Stomach (tissue), 9 donors: ENCODE results near the gene HELQ. TPM values are rescaled to one million over a fixed set of nuclear protein-coding genes. Genes with fewer than 3 reads are reported as not detected.

ENCODE experiments used
- DNase-seq, 2 donors: peaks; one replicate each; pipeline versions ENCODE4 v3.0.0 to v3.0.0-alpha.2; 2013 to 2019
- H3K27ac ChIP-seq, 5 donors: fragments of 200-600 bp in 4 of 5; sonication (generic) in 4 of 5; one replicate each; pipeline ENCODE4 v1.5.1; 2013 to 2019; ENCODE audit warnings: mild to moderate bottlenecking in 1 of 5, moderate library complexity in 1 of 5
- H3K27me3 ChIP-seq, 3 donors: fragments of 200-600 bp; sonication (generic); one replicate each; pipeline ENCODE4 v1.5.1; 2017 to 2019; ENCODE audit warnings: mixed run types in 1 of 3
- H3K36me3 ChIP-seq, 4 donors: fragments of 200-600 bp; sonication (generic); 1 replicate in 3 of 4; 2 replicates in 1 of 4; pipeline ENCODE4 v1.5.1; 2016 to 2019
- H3K4me1 ChIP-seq, 4 donors: fragments of 200-600 bp; sonication (generic); one replicate each; pipeline ENCODE4 v1.5.1; 2016 to 2019
- H3K4me3 ChIP-seq, 4 donors: fragments of 200-600 bp; sonication (generic) in 3 of 4; one replicate each; pipeline ENCODE4 v1.5.1; 2016 to 2019; ENCODE audit warnings: mild to moderate bottlenecking in 1 of 4
- H3K9me3 ChIP-seq, 4 donors: fragments of 200-600 bp; sonication (generic); one replicate each; pipeline ENCODE4 v1.5.1; 2016 to 2019
- CTCF ChIP-seq, 7 experiments: fragments of 450-650 bp in 4 of 7; fragments of 200-600 bp in 3 of 7; sonication (generic) in 3 of 7; IDR thresholded peaks; one replicate each; pipeline ENCODE4 v1.5.1; 2016 to 2019; ENCODE audit warnings: antibody characterized with exemption in 7 of 7, control low read depth in 2 of 7, mild to moderate bottlenecking in 1 of 7
- EP300 ChIP-seq: sonication (generic); formaldehyde crosslinking; IDR thresholded peaks from one replicate; pipeline ENCODE4 v1.6.1; 2017; ENCODE audit warnings: antibody characterized with exemption
- POLR2A ChIP-seq, 4 donors: fragments of 450-650 bp; IDR thresholded peaks; one replicate each; pipeline ENCODE4 v1.6.1; 2016; ENCODE audit warnings: antibody characterized with exemption in 4 of 4, control low read depth in 2 of 4, mild to moderate bottlenecking in 1 of 4, moderate library complexity in 1 of 4
- POLR2AphosphoS5 ChIP-seq, 3 donors: sonication (generic); formaldehyde crosslinking; IDR thresholded peaks; one replicate each; pipeline ENCODE4 v1.6.1; 2016; ENCODE audit warnings: antibody characterized with exemption in 3 of 3
- WGBS, 5 donors: extraction: QIAGEN DNeasy Blood & Tissue Kit in 3 of 5; methylation state at CpG; one replicate each; pipeline versions ENCODE4 v1.1.5 to v1.1.7; 2013 to 2018; 5-methylcytosine and 5-hydroxymethylcytosine counted together
- intact Hi-C: fragments of 100-400 bp; cut with DNase I; formaldehyde crosslinking; loops from one replicate; pipeline ENCODE4 v1.15.1; 2023; ENCODE audit warnings: low total_unique reads
- polyA plus RNA-seq, 3 donors: library from polyadenylated mRNA; stranded (reverse); fragments of 200-250 nt; gene quantifications; one replicate each; pipeline ENCODE4 v1.2.3, GENCODE V29; 2013
- total RNA-seq, 5 donors: library from RNA; depleted of rRNA; stranded (reverse); fragments of >200 nt; gene quantifications; one replicate each; pipeline versions ENCODE4 v1.1.0 to v1.2.3, GENCODE V29; 2014 to 2016
- donor health status: healthy with polysubstance abuse.
- donor health status: Bipolar disorder and iron deficiency.
- donor health status: healthy.

HELQ gene
- total and polyA plus RNA-seq, 8 donors: 5.0 to 26.8 (median 14.2) TPM

- Histone ChIP-seq H3K27ac (no peak overlapping the region), H3K36me3 (no peaks in the 10 kb centered on the region), H3K9me3 (no peaks in the 10 kb centered on the region), H3K4me3 (no peak overlapping the region), H3K27me3 (no peaks in the 10 kb centered on the region), H3K4me1 (peaks cover 0 to 13% (median 0%) of the 10 kb centered on the region in 4 donors)
- intact Hi-C loops: no loop called here
- WGBS, 5 donors: 70 to 84% (median 78%) methylated on average over 8 of the region's 8 CpGs
- TF ChIP-seq CTCF (IDR thresholded peaks at IDR 0.05) (no peak), EP300 (no peak), POLR2A (IDR thresholded peaks at IDR 0.05) (no peak), POLR2AphosphoS5 (IDR thresholded peaks at IDR 0.05) (no peak)
- no peak for DNase-seq
Observed at GRCh38 chr4:83389756-83390505, 65.7 kb downstream of the HELQ start.

- 81 to 87% (median 87%) methylated on average over 8 of the region's 8 CpGs for WGBS, 5 donors
- H3K4me3 ChIP-seq: no peak overlapping the region
- no peak overlapping the region for H3K27ac ChIP-seq
- no peaks in the 10 kb centered on the region for H3K36me3 ChIP-seq
- no peaks in the 10 kb centered on the region for H3K27me3 ChIP-seq
- no peak for DNase-seq
- H3K9me3 ChIP-seq: no peaks in the 10 kb centered on the region
- intact Hi-C loops: no loop called here
- H3K4me1 ChIP-seq: peaks cover 0 to 13% (median 0%) of the 10 kb centered on the region in 4 donors
- TF ChIP-seq POLR2AphosphoS5 (IDR thresholded peaks at IDR 0.05) (no peak), POLR2A (IDR thresholded peaks at IDR 0.05) (no peak), CTCF (IDR thresholded peaks at IDR 0.05) (no peak), EP300 (no peak)
Observed at GRCh38 chr4:83389037-83389720, 66.4 kb downstream of the HELQ start.

DNA sequence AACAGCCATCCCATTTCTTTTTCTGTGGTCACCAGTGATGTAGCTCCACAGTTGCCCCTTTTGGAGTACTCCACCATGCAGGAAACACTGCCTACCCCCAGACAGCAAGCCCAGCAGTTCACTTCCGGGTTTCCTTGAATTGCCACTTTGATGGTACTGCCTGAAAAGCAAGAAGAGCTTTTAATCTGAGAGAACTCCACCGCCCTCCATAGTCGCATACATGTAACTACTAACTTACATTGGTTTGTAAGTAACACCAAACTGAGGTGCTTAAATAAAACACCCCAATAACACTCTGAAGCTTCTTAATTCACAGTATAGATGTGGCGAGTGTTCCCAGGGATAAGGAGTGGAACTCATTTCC lies 67.3 kb downstream of the HELQ start:
- Histone ChIP-seq H3K4me3 (no peak overlapping the region), H3K9me3 (no peaks in the 10 kb centered on the region), H3K4me1 (peaks cover 0 to 13% (median 0%) of the 10 kb centered on the region in 4 donors), H3K27me3 (no peaks in the 10 kb centered on the region), H3K36me3 (no peaks in the 10 kb centered on the region), H3K27ac (no peak overlapping the region)
- WGBS, 5 donors: 77 to 87% (median 81%) methylated on average over 3 to 4 of the region's 4 CpGs
- peak in 1 of 2 donors; percentile 25 for DNase-seq
- intact Hi-C loops: no loop called here
- no peak for TF ChIP-seq CTCF (IDR thresholded peaks at IDR 0.05)
- TF ChIP-seq POLR2A (IDR thresholded peaks at IDR 0.05): no peak
- TF ChIP-seq EP300: no peak
- TF ChIP-seq POLR2AphosphoS5 (IDR thresholded peaks at IDR 0.05): no peak

- no peaks in the 10 kb centered on the region for H3K9me3 ChIP-seq
- no peaks in the 10 kb centered on the region for H3K27me3 ChIP-seq
- H3K27ac ChIP-seq: no peak overlapping the region
- H3K4me3 ChIP-seq: no peak overlapping the region
- H3K36me3 ChIP-seq: no peaks in the 10 kb centered on the region
- intact Hi-C loops: no loop called here
- no peak for TF ChIP-seq CTCF (IDR thresholded peaks at IDR 0.05)
- TF ChIP-seq POLR2AphosphoS5 (IDR thresholded peaks at IDR 0.05): no peak
- no peak for TF ChIP-seq POLR2A (IDR thresholded peaks at IDR 0.05)
- no peak for TF ChIP-seq EP300
- peaks cover 0 to 13% (median 0%) of the 10 kb centered on the region in 4 donors for H3K4me1 ChIP-seq
- peak in 1 of 2 donors; percentile 41 for DNase-seq
- 47 to 78% (median 68%) methylated on average over 3 of the region's 3 CpGs for WGBS, 5 donors
Observed at GRCh38 chr4:83387476-83388312, 67.9 kb downstream of the HELQ start.
